ENCODE measurements around the gene TEX264. TPM values are rescaled to one million over a fixed set of nuclear protein-coding genes. Genes with fewer than 3 reads are reported as not detected.

The TEX264 gene
- total and polyA plus RNA-seq, 9 donors = 27.1 to 88.8 (median 40.2) TPM

- Histone ChIP-seq H3K9me3 (no peaks in the 10 kb centered on the region), H3K4me3 (no peak overlapping the region), H3K4me1 (ENCODE audit: insufficient read depth) (no peaks in the 10 kb centered on the region), H3K36me3 (no peaks in the 10 kb centered on the region), H3K27ac (no peak overlapping the region), H3K27me3 (no peaks in the 10 kb centered on the region)
- DNase-seq = no peak
- 74 to 80% (median 78%) methylated on average over 7 of the region's 7 CpGs for WGBS, 3 donors
- TF ChIP-seq EP300 (IDR thresholded peaks at IDR 0.05) (no peak), POLR2A (IDR thresholded peaks at IDR 0.05) (no peak)
- intact Hi-C loops (cut with DNase I) = loop anchor here in 3 of 4 donors (5.0 to 10.0 kb wide), 3 partner anchors 148 to 1065 kb away; partner anchors contain the start of genes RBM15B (in 2 of the 3), MAPKAPK3 (in 1 of the 3) and RAD54L2 (in 1 of the 3)
Observed at GRCh38 chr3:51682526-51682925, 11.5 kb downstream of the TEX264 start.

- TF ChIP-seq POLR2A (IDR thresholded peaks at IDR 0.05) (no peak), CTCF (IDR thresholded peaks at IDR 0.05) (no peak), EP300 (IDR thresholded peaks at IDR 0.05) (no peak)
- Histone ChIP-seq H3K4me1 (ENCODE audit: insufficient read depth) (no peaks in the 10 kb centered on the region), H3K27ac (no peak overlapping the region), H3K4me3 (no peak overlapping the region), H3K27me3 (no peaks in the 10 kb centered on the region), H3K36me3 (no peaks in the 10 kb centered on the region), H3K9me3 (no peaks in the 10 kb centered on the region)
- 45 to 56% (median 54%) methylated on average over 2 of the region's 2 CpGs for WGBS, 3 donors
- DNase-seq = no peak
- intact Hi-C loops (cut with DNase I) = loop anchor here in 3 of 4 donors (5.0 to 10.0 kb wide), 3 partner anchors 149 to 1066 kb away; partner anchors contain the start of genes RBM15B (in 2 of the 3), MAPKAPK3 (in 1 of the 3) and RAD54L2 (in 1 of the 3)
Observed at GRCh38 chr3:51683566-51683965, 12.5 kb downstream of the TEX264 start.

GRCh38 chr3:51684971-51685751 lies 14.1 kb downstream of the TEX264 start:
- Histone ChIP-seq H3K36me3 (no peaks in the 10 kb centered on the region), H3K27ac (no peak overlapping the region)
- WGBS, 3 donors = 46 to 56% (median 54%) methylated on average over 7 of the region's 7 CpGs

GRCh38 chr3:51686056-51686455 lies 15.0 kb downstream of the TEX264 start:
- Histone ChIP-seq H3K36me3 (no peaks in the 10 kb centered on the region), H3K27me3 (no peaks in the 10 kb centered on the region), H3K4me1 (ENCODE audit: insufficient read depth) (no peaks in the 10 kb centered on the region), H3K9me3 (no peaks in the 10 kb centered on the region), H3K4me3 (no peak overlapping the region), H3K27ac (no peak overlapping the region)
- 69 to 79% (median 74%) methylated on average over 4 of the region's 4 CpGs for WGBS, 3 donors
- TF ChIP-seq EP300 (IDR thresholded peaks at IDR 0.05) (no peak), CTCF (IDR thresholded peaks at IDR 0.05) (no peak), POLR2A (IDR thresholded peaks at IDR 0.05) (no peak)
- no peak for DNase-seq
- intact Hi-C loops (cut with DNase I) = loop anchor here in 1 of 4 donors (10.0 kb wide), 1 partner anchor 151 kb away; the partner anchor contains the start of gene RAD54L2

More at GRCh38 chr3:51684971-51685751, 14.1 kb downstream of the TEX264 start:
- TF ChIP-seq EP300 (IDR thresholded peaks at IDR 0.05) (no peak), CTCF (IDR thresholded peaks at IDR 0.05) (no peak), POLR2A (IDR thresholded peaks at IDR 0.05) (no peak)
- no peak overlapping the region for H3K4me3 ChIP-seq
- no peak for DNase-seq
- intact Hi-C loops (cut with DNase I) = loop anchor here in 3 of 4 donors (5.0 to 10.0 kb wide), 3 partner anchors 150 to 1068 kb away; partner anchors contain the start of genes RBM15B (in 2 of the 3), MAPKAPK3 (in 1 of the 3) and RAD54L2 (in 1 of the 3)
- no peaks in the 10 kb centered on the region for H3K27me3 ChIP-seq
- no peaks in the 10 kb centered on the region for H3K4me1 ChIP-seq (ENCODE audit: insufficient read depth)
- no peaks in the 10 kb centered on the region for H3K9me3 ChIP-seq
